Measurements from ENCODE around the gene UST. TPM values are rescaled to one million over a fixed set of nuclear protein-coding genes. Genes with fewer than 3 reads are reported as not detected.

Gene UST
- total RNA-seq, 1 experiment from 2014 or later, result 6.1 TPM

DNA sequence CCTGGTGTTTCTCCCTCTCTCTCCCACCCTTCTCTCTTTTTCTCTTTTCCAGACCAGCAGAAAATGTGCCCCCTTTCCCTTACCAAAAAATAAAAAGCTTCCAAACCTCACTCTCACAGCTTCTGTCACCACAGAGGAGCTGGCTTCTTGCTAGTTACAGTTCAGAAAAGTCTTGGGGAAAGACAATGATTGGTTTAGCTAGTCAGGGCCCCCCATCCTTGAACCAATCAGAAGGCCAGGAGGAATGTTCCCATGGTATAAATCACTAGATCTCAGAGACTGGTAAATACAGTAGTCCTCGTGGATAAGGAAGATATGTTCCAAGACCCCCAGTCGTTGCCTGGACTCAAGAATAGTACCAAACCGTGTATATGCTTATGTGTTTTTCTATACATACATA is 339.5 kb downstream of the UST start:
- ChIA-PET CTCF (no interaction called here), POLR2A (no interaction called here)
- intact Hi-C loops (cut with micrococcal nuclease), result no loop called here

More for the DNA sequence above, 339.5 kb downstream of the UST start:
- Histone ChIP-seq H2AFZ (ENCODE audit: low read depth, low read length, poor library complexity, severe bottlenecking) (no peak overlapping the region), H3K27ac (ENCODE audit: low read depth, low read length) (no peak overlapping the region), H3K4me1 (ENCODE audit: control insufficient read depth in 1 of 2, insufficient read depth in 2 of 2, low read length in 2 of 2) (no peaks in the 10 kb centered on the region; a peak in 1 of 4 replicates), H4K20me1 (ENCODE audit: insufficient read depth) (no peaks in the 10 kb centered on the region), H3K4me2 (ENCODE audit: low read length) (no peak overlapping the region), H3K4me3 (replicated peaks in 1 of 2; ENCODE audit: low read depth in 1 of 2, low read length in 2 of 2) (no peak overlapping the region), H3K9me3 (ENCODE audit: control insufficient read depth in 1 of 2, insufficient read depth in 1 of 2, low read depth in 1 of 2, low read length in 2 of 2) (no peaks in the 10 kb centered on the region), H3K27me3 (ENCODE audit: insufficient read depth, low read length) (no peaks in the 10 kb centered on the region), H3K36me3 (ENCODE audit: control insufficient read depth in 1 of 2, insufficient read depth in 2 of 2, low read length in 2 of 2) (no peaks in the 10 kb centered on the region), H3K9ac (ENCODE audit: low read length) (no peak overlapping the region), H3K79me2 (ENCODE audit: insufficient read depth, low read length) (no peaks in the 10 kb centered on the region), H3K9me2 (ENCODE audit: insufficient read depth) (no peaks in the 10 kb centered on the region)
- no peak for DNase-seq (ENCODE audit: low read depth, low spot score)
- no peak for ATAC-seq
- no peak for TF ChIP-seq TCF7L2 (IDR thresholded peaks at IDR 0.05; ENCODE audit: borderline replicate concordance, extremely low read depth, insufficient read depth, insufficient read length)
- TF ChIP-seq POLR2AphosphoS5 (IDR thresholded peaks at IDR 0.05; ENCODE audit: low read depth, low read length), result no peak
- TF ChIP-seq, protein P1, sequence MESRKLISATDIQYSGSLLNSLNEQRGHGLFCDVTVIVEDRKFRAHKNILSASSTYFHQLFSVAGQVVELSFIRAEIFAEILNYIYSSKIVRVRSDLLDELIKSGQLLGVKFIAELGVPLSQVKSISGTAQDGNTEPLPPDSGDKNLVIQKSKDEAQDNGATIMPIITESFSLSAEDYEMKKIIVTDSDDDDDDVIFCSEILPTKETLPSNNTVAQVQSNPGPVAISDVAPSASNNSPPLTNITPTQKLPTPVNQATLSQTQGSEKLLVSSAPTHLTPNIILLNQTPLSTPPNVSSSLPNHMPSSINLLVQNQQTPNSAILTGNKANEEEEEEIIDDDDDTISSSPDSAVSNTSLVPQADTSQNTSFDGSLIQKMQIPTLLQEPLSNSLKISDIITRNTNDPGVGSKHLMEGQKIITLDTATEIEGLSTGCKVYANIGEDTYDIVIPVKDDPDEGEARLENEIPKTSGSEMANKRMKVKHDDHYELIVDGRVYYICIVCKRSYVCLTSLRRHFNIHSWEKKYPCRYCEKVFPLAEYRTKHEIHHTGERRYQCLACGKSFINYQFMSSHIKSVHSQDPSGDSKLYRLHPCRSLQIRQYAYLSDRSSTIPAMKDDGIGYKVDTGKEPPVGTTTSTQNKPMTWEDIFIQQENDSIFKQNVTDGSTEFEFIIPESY (IDR thresholded peaks at IDR 0.05; ENCODE audit: extremely low read depth, insufficient replicate concordance, low read length), result no peak
- TF ChIP-seq, protein P2, sequence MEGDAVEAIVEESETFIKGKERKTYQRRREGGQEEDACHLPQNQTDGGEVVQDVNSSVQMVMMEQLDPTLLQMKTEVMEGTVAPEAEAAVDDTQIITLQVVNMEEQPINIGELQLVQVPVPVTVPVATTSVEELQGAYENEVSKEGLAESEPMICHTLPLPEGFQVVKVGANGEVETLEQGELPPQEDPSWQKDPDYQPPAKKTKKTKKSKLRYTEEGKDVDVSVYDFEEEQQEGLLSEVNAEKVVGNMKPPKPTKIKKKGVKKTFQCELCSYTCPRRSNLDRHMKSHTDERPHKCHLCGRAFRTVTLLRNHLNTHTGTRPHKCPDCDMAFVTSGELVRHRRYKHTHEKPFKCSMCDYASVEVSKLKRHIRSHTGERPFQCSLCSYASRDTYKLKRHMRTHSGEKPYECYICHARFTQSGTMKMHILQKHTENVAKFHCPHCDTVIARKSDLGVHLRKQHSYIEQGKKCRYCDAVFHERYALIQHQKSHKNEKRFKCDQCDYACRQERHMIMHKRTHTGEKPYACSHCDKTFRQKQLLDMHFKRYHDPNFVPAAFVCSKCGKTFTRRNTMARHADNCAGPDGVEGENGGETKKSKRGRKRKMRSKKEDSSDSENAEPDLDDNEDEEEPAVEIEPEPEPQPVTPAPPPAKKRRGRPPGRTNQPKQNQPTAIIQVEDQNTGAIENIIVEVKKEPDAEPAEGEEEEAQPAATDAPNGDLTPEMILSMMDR (IDR thresholded peaks at IDR 0.05 in 2 of 3, conservative IDR thresholded peaks at IDR 0.05 in 1 of 3; ENCODE audit: borderline replicate concordance in 1 of 3, insufficient read depth in 1 of 3, low read depth in 2 of 3, low read length in 2 of 3), result no peak
- TF ChIP-seq SRF (IDR thresholded peaks at IDR 0.05; ENCODE audit: low read depth), result no peak
- no peak for TF ChIP-seq EGR1 (IDR thresholded peaks at IDR 0.05; ENCODE audit: low read depth)
- TF ChIP-seq FOSL1 (IDR thresholded peaks at IDR 0.05; ENCODE audit: low read depth), result no peak
- no peak for TF ChIP-seq YY1 (IDR thresholded peaks at IDR 0.05; ENCODE audit: extremely low read depth, insufficient replicate concordance, low read depth, low read length)
- TF ChIP-seq EZH2phosphoT487 (IDR thresholded peaks at IDR 0.05; ENCODE audit: borderline replicate concordance), result no peak
- no peak for TF ChIP-seq CEBPB (IDR thresholded peaks at IDR 0.05; ENCODE audit: low read depth)
- TF ChIP-seq ZFX (IDR thresholded peaks at IDR 0.05), result no peak
- TF ChIP-seq JUND (IDR thresholded peaks at IDR 0.05), result no peak
- TF ChIP-seq ZNF274 (IDR thresholded peaks at IDR 0.05; ENCODE audit: low read depth, low read length), result no peak
- TF ChIP-seq EZH2 (IDR thresholded peaks at IDR 0.05), result no peak
- RAD21 ChIA-PET (ENCODE audit: low non-redundant PET in 1 of 2, low total read pairs in 2 of 2, uncharacterized antibody in 2 of 2, unreplicated experiment in 2 of 2), result no interaction called here
- BruUV-seq (replicated peaks), result no TSS peak
